GM12873 (cell line): ENCODE measurements around the gene PNN.

Experiments
- CTCF ChIP-seq: IDR thresholded peaks from 2 replicates; pipeline ENCODE4 v1.5.1; 2012; ENCODE audit warnings: low read depth, mild to moderate bottlenecking, moderate library complexity, low read length, control low read depth; ENCODE audit not compliant: insufficient read depth; ENCODE audit errors: missing control alignments

The PNN gene

GRCh38 chr14:39158222-39158858 lies 16.7 kb upstream of the PNN start:
- TF ChIP-seq CTCF, result no peak

- TF ChIP-seq CTCF, result no peak
These were observed 14.6 kb upstream of the PNN start for GRCh38 chr14:39160494-39160893.

- TF ChIP-seq CTCF, result no peak
These were observed 6.5 kb upstream of the PNN start for GRCh38 chr14:39168591-39168990.

- TF ChIP-seq CTCF, result no peak
These were observed 5.5 kb upstream of the PNN start for GRCh38 chr14:39169541-39169900.

- no peak for TF ChIP-seq CTCF
These were observed 1.9 kb upstream of the PNN start for GRCh38 chr14:39173198-39173597.

GRCh38 chr14:39175445-39176262 lies 600 bp downstream of the PNN start:
- no peak for TF ChIP-seq CTCF

GRCh38 chr14:39176263-39177167 lies 1.5 kb downstream of the PNN start:
- no peak for TF ChIP-seq CTCF
